ENCODE data around the gene FAM222B. TPM values are rescaled to one million over a fixed set of nuclear protein-coding genes. Genes with fewer than 3 reads are reported as not detected.

FAM222B gene
- total and polyA plus RNA-seq, 2 of the 4 experiments (the other 2 are of a cell fraction), result 2.5 to 10.8 TPM

- Histone ChIP-seq H3K9ac (ENCODE audit: low read depth, low read length) (0 out of 2 replicates have a peak overlapping the region, but pooled peaks have one; percentile 3), H3K79me1 (ENCODE audit: low read depth in 1 of 2, low read length in 2 of 2) (peaks cover 6 to 53% of the 10 kb centered on the region in 2 experiments; a peak in 3 of 4 replicates), H3K27ac (ENCODE audit: insufficient read depth, low read length) (peak overlapping the region; percentile 9; the same call in 1 of the 2 replicates), H3K9me1 (ENCODE audit: insufficient read depth, low read length) (peaks cover 21% of the 10 kb centered on the region), H3K4me3 (ENCODE audit: insufficient read depth, low read depth, low read length) (no peak overlapping the region), H4K91ac (ENCODE audit: insufficient read depth, low read depth, low read length) (no peak overlapping the region), H3K14ac (replicated peaks; ENCODE audit: low read depth, low read length) (0 out of 2 replicates have a peak overlapping the region, but pooled peaks have one; percentile 3), H4K5ac (ENCODE audit: low read depth, low read length) (no peak overlapping the region), H2BK15ac (ENCODE audit: low read depth, low read length) (no peak overlapping the region), H4K8ac (ENCODE audit: low read depth in 2 of 2, low read length in 2 of 2) (no peak overlapping the region), H2BK120ac (ENCODE audit: low read depth, low read length) (no peak overlapping the region), H3K4me2 (ENCODE audit: low read depth, low read length) (no peak overlapping the region), H3K27me3 (ENCODE audit: control insufficient read depth, insufficient read depth, low read length) (no peaks in the 10 kb centered on the region), H3K23ac (ENCODE audit: low read depth, low read length) (peak overlapping the region; percentile 86; the same call in 1 of the 2 replicates), H2BK20ac (ENCODE audit: low read depth, low read length) (no peak overlapping the region), H2BK5ac (ENCODE audit: low read depth, low read length, poor library complexity, severe bottlenecking) (no peak overlapping the region), H2AK5ac (ENCODE audit: low read depth, low read length) (peak overlapping the region; percentile 55), H3K56ac (ENCODE audit: extremely low read depth, insufficient read depth, low read length) (no peak overlapping the region), H4K20me1 (ENCODE audit: insufficient read depth, low read length) (peaks cover 23% of the 10 kb centered on the region; the same call in 1 of the 2 replicates), H2AFZ (replicated peaks; ENCODE audit: low read length, poor library complexity) (no peak overlapping the region), H3K4me1 (ENCODE audit: control insufficient read depth, insufficient read depth, low read length) (peaks cover 12% of the 10 kb centered on the region), H2AK9ac (replicated peaks; ENCODE audit: low read depth, low read length, poor library complexity) (peak overlapping the region; percentile 93), H3K18ac (ENCODE audit: low read depth, low read length) (no peak overlapping the region), H3K36me3 (ENCODE audit: control insufficient read depth, insufficient read depth, low read length) (peaks cover 32% of the 10 kb centered on the region), H3K9me3 (ENCODE audit: control insufficient read depth, insufficient read depth, low read length) (no peaks in the 10 kb centered on the region), H3K4ac (ENCODE audit: low read depth, low read length) (peak overlapping the region; percentile 41)
- dilution Hi-C loops (cut with HindIII; ENCODE audit: low sequenced_read_pairs, unreplicated experiment), result no loop called here
- in situ Hi-C loops (cut with MboI; ENCODE audit: low sequenced_read_pairs), result no loop called here
- no CpG with 5 or more reads among the region's 7 CpGs for WGBS, 2 experiments (ENCODE audit: extremely low coverage in 2 of 2, insufficient read length in 1 of 2)
- no TSS peak for BruUV-seq (replicated peaks)
- intact Hi-C loops (cut with micrococcal nuclease), result no loop called here
- DNase-seq (no peak), ATAC-seq (ENCODE audit: low read depth) (no peak)
- CTCF ChIA-PET, result no interaction called here
- POLR2A ChIA-PET (ENCODE audit: unreplicated experiment), result no interaction called here
- TF ChIP-seq MAZ (IDR thresholded peaks at IDR 0.05; ENCODE audit: borderline replicate concordance, low read depth, low read length) (no peak), CTCF (conservative IDR thresholded peaks at IDR 0.05; ENCODE audit: low read depth, low read length) (no peak), MAFK (IDR thresholded peaks at IDR 0.05; ENCODE audit: low read depth, low read length) (no peak), RCOR1 (IDR thresholded peaks at IDR 0.05; ENCODE audit: insufficient replicate concordance, low read length) (no peak), ELK1 (IDR thresholded peaks at IDR 0.05; ENCODE audit: borderline replicate concordance, low read depth, low read length) (no peak), BHLHE40 (IDR thresholded peaks at IDR 0.05; ENCODE audit: low read depth, low read length) (no peak), SMC3 (IDR thresholded peaks at IDR 0.05; ENCODE audit: low read depth, low read length) (no peak), POLR2A (IDR thresholded peaks at IDR 0.05; ENCODE audit: low read depth, low read length) (no peak), MXI1 (IDR thresholded peaks at IDR 0.05; ENCODE audit: borderline replicate concordance, low read depth, low read length) (no peak)
Measured at GRCh38 chr17:28712705-28713415, 129.7 kb downstream of the FAM222B start.

Data from IMR-90 (cell line).